OCI-LY7 (cell line): ENCODE data around the gene GPR42.

ENCODE experiments used
- CTCF ChIP-seq: fragments of 200-600 bp; sonication (generic); conservative IDR thresholded peaks from 2 replicates; pipeline ENCODE4 v1.5.1; 2014; ENCODE audit warnings: mild to moderate bottlenecking, antibody characterized with exemption, low read length, moderate library complexity, mixed read lengths
- EZH2phosphoT487 ChIP-seq: fragments of 200-600 bp; sonication (generic); IDR thresholded peaks from 2 replicates; pipeline ENCODE4 v1.6.1; 2018; ENCODE audit warnings: low read depth, borderline replicate concordance, mild to moderate bottlenecking, mixed run types, antibody characterized with exemption, low read length, moderate library complexity, mixed read lengths

GRCh38 chr19:35403116-35403760 lies 32.4 kb downstream of the GPR42 start:
- TF ChIP-seq CTCF (no peak), EZH2phosphoT487 (no peak)
